Measurements from ENCODE around the gene ATXN10. TPM values are rescaled to one million over a fixed set of nuclear protein-coding genes. Genes with fewer than 3 reads are reported as not detected.

ATXN10 gene
- total RNA-seq, 3 donors from 2014 or later = 59.9 to 136 (median 66.8) TPM

DNA sequence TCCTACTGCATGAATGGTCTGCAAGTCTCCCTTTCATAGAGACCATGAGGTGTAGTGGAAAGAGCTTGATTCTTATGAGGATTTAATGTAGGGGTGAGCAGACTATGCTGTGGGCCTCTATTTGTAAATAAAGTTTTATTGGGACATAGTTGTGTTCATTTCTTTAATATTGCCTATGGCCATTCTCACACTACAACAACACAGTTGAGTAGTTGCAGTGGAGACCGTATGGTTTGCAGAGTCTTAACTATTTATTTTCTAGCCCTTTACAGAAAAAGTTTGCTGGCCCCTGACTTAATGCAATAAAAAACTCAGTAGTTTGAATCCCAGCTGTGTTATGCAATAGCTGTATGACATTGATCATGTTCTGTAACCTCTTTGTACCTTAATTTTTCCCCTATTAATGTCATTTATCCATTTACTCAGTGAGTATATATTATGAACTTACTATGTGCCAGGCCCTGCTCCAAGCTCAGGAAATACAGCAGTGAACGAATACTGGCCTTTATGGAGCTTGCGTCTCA lies 106.3 kb downstream of the ATXN10 start:
- TF ChIP-seq, protein P1, sequence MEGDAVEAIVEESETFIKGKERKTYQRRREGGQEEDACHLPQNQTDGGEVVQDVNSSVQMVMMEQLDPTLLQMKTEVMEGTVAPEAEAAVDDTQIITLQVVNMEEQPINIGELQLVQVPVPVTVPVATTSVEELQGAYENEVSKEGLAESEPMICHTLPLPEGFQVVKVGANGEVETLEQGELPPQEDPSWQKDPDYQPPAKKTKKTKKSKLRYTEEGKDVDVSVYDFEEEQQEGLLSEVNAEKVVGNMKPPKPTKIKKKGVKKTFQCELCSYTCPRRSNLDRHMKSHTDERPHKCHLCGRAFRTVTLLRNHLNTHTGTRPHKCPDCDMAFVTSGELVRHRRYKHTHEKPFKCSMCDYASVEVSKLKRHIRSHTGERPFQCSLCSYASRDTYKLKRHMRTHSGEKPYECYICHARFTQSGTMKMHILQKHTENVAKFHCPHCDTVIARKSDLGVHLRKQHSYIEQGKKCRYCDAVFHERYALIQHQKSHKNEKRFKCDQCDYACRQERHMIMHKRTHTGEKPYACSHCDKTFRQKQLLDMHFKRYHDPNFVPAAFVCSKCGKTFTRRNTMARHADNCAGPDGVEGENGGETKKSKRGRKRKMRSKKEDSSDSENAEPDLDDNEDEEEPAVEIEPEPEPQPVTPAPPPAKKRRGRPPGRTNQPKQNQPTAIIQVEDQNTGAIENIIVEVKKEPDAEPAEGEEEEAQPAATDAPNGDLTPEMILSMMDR (IDR thresholded peaks at IDR 0.05) = no peak
- H3K9me3 ChIP-seq = no peaks in the 10 kb centered on the region
- intact Hi-C loops (cut with DNase I, micrococcal nuclease) = no loop called here
- no peaks in the 10 kb centered on the region for H3K36me3 ChIP-seq (ENCODE audit: low read depth)
- no peak overlapping the region for H3K4me3 ChIP-seq
- no peak for ATAC-seq
- H3K4me1 ChIP-seq (ENCODE audit: low read depth) = no peaks in the 10 kb centered on the region
- DNase-seq = no peak

DNA sequence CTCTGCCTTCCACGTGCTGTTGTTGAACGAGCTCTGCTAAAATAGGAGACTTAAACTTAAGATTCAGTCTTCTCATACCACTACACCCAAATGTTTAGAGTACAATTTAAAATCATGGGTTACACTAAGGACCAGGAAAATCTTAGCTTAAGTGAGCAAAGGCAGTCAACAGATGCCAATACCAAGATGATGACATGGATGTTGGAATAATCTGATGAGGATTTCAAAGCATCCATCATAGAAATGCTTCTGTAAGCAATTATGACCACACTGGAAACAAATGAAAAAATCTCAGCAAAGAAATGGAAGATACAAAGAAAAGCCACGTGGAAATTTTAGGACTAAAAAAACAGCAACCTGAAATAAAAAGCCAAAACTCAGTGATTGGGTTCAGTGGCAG lies 109.8 kb downstream of the ATXN10 start:
- ATAC-seq = no peak
- H3K4me1 ChIP-seq (ENCODE audit: low read depth) = no peaks in the 10 kb centered on the region
- H3K36me3 ChIP-seq (ENCODE audit: low read depth) = no peaks in the 10 kb centered on the region
- TF ChIP-seq, protein P1 (IDR thresholded peaks at IDR 0.05) = no peak
- DNase-seq = no peak
- no peak overlapping the region for H3K4me3 ChIP-seq
- H3K9me3 ChIP-seq = no peaks in the 10 kb centered on the region
- intact Hi-C loops (cut with DNase I, micrococcal nuclease) = no loop called here

DNA sequence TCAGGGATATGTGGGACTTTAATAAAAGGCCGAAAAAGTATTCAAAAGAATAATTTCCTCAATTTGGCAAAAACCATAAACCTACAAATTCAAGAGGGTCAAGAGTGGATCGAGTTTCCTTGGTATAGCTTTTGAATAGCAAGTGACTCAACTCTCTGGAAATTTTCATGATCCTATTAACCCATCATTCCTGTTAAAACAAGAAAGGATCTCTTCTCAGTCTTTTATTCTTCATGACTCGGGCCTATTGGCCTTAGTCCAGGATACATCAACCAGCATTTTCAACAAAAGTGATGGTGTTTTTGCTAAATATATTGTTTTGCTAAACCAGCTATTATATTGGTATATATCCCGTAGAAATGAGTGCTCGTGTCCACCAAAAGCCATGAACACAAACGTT lies 110.3 kb downstream of the ATXN10 start:
- TF ChIP-seq, protein P1 (IDR thresholded peaks at IDR 0.05) = no peak
- intact Hi-C loops (cut with DNase I, micrococcal nuclease) = no loop called here
- no peak for ATAC-seq
- DNase-seq = no peak
- H3K4me3 ChIP-seq = no peak overlapping the region
- no peaks in the 10 kb centered on the region for H3K9me3 ChIP-seq
- no peaks in the 10 kb centered on the region for H3K36me3 ChIP-seq (ENCODE audit: low read depth)
- H3K4me1 ChIP-seq (ENCODE audit: low read depth) = no peaks in the 10 kb centered on the region

DNA sequence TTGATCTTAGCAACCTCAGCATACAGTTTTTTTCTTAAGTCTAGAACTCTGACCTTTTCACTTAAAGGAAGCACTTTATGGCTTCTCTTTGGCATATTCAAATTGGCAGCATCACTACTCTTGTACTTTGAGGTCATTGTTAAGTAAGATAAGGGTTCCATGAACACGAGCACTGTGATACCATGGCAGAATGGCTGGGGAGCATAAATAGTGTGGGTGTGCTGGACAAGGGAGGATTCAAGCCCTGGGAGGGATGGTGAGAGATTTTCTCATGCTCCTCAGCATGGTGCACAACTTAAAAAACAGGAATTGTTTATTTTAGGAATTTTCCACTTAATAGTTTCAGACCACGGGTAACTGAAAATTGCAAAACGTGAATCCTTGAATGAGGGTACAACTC lies 111.4 kb downstream of the ATXN10 start:
- DNase-seq (no peak), ATAC-seq (no peak)
- Histone ChIP-seq H3K9me3 (no peaks in the 10 kb centered on the region), H3K4me1 (ENCODE audit: low read depth) (no peaks in the 10 kb centered on the region), H3K36me3 (ENCODE audit: low read depth) (no peaks in the 10 kb centered on the region), H3K4me3 (no peak overlapping the region)
- TF ChIP-seq, protein P1 (IDR thresholded peaks at IDR 0.05) = no peak
- intact Hi-C loops (cut with DNase I, micrococcal nuclease) = no loop called here

DNA sequence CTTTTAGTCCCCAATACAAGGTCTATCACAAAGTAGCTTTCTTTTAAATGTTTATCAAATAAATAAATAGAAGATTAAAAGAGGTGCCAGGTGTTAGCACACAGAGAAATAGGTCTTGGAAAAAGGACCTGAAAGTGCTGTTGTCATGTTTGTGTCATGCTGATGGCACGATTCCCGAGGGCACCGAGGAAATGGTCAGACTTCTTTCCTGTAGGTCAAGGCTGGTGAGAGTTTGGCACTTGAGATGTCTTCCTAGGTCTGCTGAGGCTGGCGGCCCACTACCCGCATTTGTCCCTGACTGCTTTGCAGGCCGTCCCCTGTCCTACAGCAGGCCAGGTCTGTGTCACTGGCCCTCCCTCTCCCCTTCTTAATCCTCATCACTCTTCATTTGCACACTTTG lies 112.1 kb downstream of the ATXN10 start:
- no peaks in the 10 kb centered on the region for H3K36me3 ChIP-seq (ENCODE audit: low read depth)
- H3K4me1 ChIP-seq (ENCODE audit: low read depth) = no peaks in the 10 kb centered on the region
- H3K4me3 ChIP-seq = no peak overlapping the region
- no peak for ATAC-seq
- TF ChIP-seq, protein P1 (IDR thresholded peaks at IDR 0.05) = no peak
- intact Hi-C loops (cut with DNase I, micrococcal nuclease) = no loop called here
- H3K9me3 ChIP-seq = no peaks in the 10 kb centered on the region
- DNase-seq = no peak
